Spleen (tissue), 7 donors: Measurements from ENCODE around the gene PALLD.

ENCODE experiments used
- POLR2AphosphoS5 ChIP-seq, 3 donors: sonication (generic); formaldehyde crosslinking; IDR thresholded peaks; one replicate each; pipeline ENCODE4 v1.5.1; 2017; ENCODE audit warnings: antibody characterized with exemption in 3 of 3
- TF ChIP-seq, protein P1 (sequence below), 11 experiments: fragments of 200-600 bp in 7 of 11; fragments of 450-650 bp in 4 of 11; sonication (generic) in 4 of 11; IDR thresholded peaks in 8 of 11; conservative IDR thresholded peaks in 3 of 11; 1 replicate in 7 of 11; 2 replicates in 4 of 11; pipeline versions ENCODE4 v1.4.0 to v1.8.0; 2016 to 2021; ENCODE audit warnings: antibody characterized with exemption in 11 of 11, inconsistent platforms in 4 of 11, mild to moderate bottlenecking in 1 of 11
- donor health status: DM: no; HTN: no; CAD: no; lungs with moderate emphysema.
- donor health status: DM: no; HTN: no; CAD: no.
- donor health status: DM: no; HTN: no; CAD: no.

DNA sequence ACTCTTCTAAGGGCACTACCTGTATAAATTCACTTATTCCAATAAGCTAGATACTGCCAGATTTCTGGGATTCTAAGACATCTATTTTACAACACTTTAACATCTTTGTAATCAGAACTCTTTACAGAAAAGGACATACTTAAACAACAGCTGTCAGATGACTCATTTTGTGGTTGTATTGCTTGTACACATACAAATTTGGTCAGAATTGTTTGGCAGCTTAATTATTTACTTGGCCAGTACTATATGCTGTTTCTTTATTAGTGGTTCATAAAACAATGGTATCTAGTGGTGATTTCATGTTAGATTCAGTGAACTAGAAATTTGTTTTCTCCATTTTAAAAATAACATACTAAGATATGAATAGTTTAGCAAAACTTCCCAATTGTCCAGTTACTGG is 27.2 kb downstream of the PALLD start:
- no peak for TF ChIP-seq POLR2AphosphoS5 (IDR thresholded peaks at IDR 0.05)
- TF ChIP-seq, protein P1, sequence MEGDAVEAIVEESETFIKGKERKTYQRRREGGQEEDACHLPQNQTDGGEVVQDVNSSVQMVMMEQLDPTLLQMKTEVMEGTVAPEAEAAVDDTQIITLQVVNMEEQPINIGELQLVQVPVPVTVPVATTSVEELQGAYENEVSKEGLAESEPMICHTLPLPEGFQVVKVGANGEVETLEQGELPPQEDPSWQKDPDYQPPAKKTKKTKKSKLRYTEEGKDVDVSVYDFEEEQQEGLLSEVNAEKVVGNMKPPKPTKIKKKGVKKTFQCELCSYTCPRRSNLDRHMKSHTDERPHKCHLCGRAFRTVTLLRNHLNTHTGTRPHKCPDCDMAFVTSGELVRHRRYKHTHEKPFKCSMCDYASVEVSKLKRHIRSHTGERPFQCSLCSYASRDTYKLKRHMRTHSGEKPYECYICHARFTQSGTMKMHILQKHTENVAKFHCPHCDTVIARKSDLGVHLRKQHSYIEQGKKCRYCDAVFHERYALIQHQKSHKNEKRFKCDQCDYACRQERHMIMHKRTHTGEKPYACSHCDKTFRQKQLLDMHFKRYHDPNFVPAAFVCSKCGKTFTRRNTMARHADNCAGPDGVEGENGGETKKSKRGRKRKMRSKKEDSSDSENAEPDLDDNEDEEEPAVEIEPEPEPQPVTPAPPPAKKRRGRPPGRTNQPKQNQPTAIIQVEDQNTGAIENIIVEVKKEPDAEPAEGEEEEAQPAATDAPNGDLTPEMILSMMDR (IDR thresholded peaks at IDR 0.05 in 8 of 11, conservative IDR thresholded peaks at IDR 0.05 in 3 of 11) = no peak
